Liver (tissue), 9 donors: ENCODE results near the gene TOP1. TPM values are rescaled to one million over a fixed set of nuclear protein-coding genes. Genes with fewer than 3 reads are reported as not detected.

ENCODE experiments used
- DNase-seq: peaks from one replicate; pipeline ENCODE4 v3.0.0-alpha.2; 2017; ENCODE audit warnings: low spot score
- H3K27ac ChIP-seq, 2 donors: one replicate each; pipeline ENCODE4 v1.7.0; 2013; ENCODE audit warnings: inconsistent platforms in 2 of 2, low read length in 2 of 2, control low read depth in 1 of 2, low read depth in 1 of 2, mild to moderate bottlenecking in 1 of 2
- H3K27me3 ChIP-seq, 4 donors: one replicate each; pipeline versions ENCODE4 v1.6.1 to v1.7.0; 2013; ENCODE audit warnings: low read length in 3 of 4, inconsistent platforms in 1 of 4, mild to moderate bottlenecking in 1 of 4, moderate library complexity in 1 of 4; ENCODE audit not compliant: control insufficient read depth in 4 of 4, insufficient read depth in 4 of 4
- H3K36me3 ChIP-seq, 4 donors: one replicate each; pipeline versions ENCODE4 v1.6.1 to v1.7.0; 2013; ENCODE audit warnings: low read length in 3 of 4, mild to moderate bottlenecking in 3 of 4, low read depth in 1 of 4, moderate library complexity in 1 of 4; ENCODE audit not compliant: control insufficient read depth in 4 of 4, insufficient read depth in 3 of 4
- H3K4me1 ChIP-seq, 4 donors: one replicate each; pipeline versions ENCODE4 v1.6.1 to v1.7.0; 2013; ENCODE audit warnings: low read length in 3 of 4, mild to moderate bottlenecking in 3 of 4, moderate library complexity in 1 of 4; ENCODE audit not compliant: control insufficient read depth in 4 of 4, insufficient read depth in 4 of 4
- H3K4me3 ChIP-seq, 3 donors: one replicate each; pipeline versions ENCODE4 v1.6.1 to v1.7.0; 2013; ENCODE audit warnings: low read length in 3 of 3, control low read depth in 1 of 3, low read depth in 1 of 3, mild to moderate bottlenecking in 1 of 3
- H3K9ac ChIP-seq, 2 donors: one replicate each; pipeline ENCODE4 v1.7.0; 2013; ENCODE audit warnings: low read length in 2 of 2, mild to moderate bottlenecking in 2 of 2, moderate library complexity in 2 of 2, control low read depth in 1 of 2, low read depth in 1 of 2
- H3K9me3 ChIP-seq, 4 donors: one replicate each; pipeline versions ENCODE4 v1.6.1 to v1.7.0; 2013; ENCODE audit warnings: low read length in 3 of 4; ENCODE audit not compliant: control insufficient read depth in 4 of 4
- EGR1 ChIP-seq, 2 donors: IDR thresholded peaks; 2 replicates each; pipeline ENCODE4 v1.6.1; 2016 to 2018; ENCODE audit warnings: antibody characterized with exemption in 2 of 2, low read depth in 2 of 2
- FOXA2 ChIP-seq: IDR thresholded peaks from 2 replicates; pipeline ENCODE4 v1.6.1; 2016; ENCODE audit warnings: antibody characterized with exemption
- GABPA ChIP-seq, 2 donors: IDR thresholded peaks in 1 of 2; conservative IDR thresholded peaks in 1 of 2; 2 replicates each; pipeline ENCODE4 v1.6.1; 2016; ENCODE audit warnings: antibody characterized with exemption in 2 of 2, mild to moderate bottlenecking in 1 of 2, moderate library complexity in 1 of 2
- HNF4G ChIP-seq: IDR thresholded peaks from 2 replicates; pipeline ENCODE4 v1.6.1; 2016; ENCODE audit warnings: antibody characterized with exemption
- JUND ChIP-seq, 2 donors: IDR thresholded peaks; 2 replicates each; pipeline ENCODE4 v1.6.1; 2016; ENCODE audit warnings: antibody characterized with exemption in 2 of 2
- NR2F2 ChIP-seq: IDR thresholded peaks from 2 replicates; pipeline ENCODE4 v1.6.1; 2016; ENCODE audit warnings: antibody characterized with exemption
- RAD21 ChIP-seq, 2 donors: IDR thresholded peaks; 2 replicates each; pipeline ENCODE4 v1.6.1; 2016; ENCODE audit warnings: antibody characterized with exemption in 2 of 2, mild to moderate bottlenecking in 2 of 2
- TAF1 ChIP-seq: conservative IDR thresholded peaks from 2 replicates; pipeline ENCODE4 v1.6.1; 2016; ENCODE audit warnings: antibody characterized with exemption, mild to moderate bottlenecking
- WGBS: extraction: QIAGEN DNeasy Blood & Tissue Kit; methylation state at CpG from one replicate; pipeline ENCODE4 v1.1.7; 2013; 5-methylcytosine and 5-hydroxymethylcytosine counted together
- polyA plus RNA-seq, 2 donors: library from polyadenylated mRNA; stranded (reverse) in 1 of 2; unstranded in 1 of 2; fragments of 200-250 nt in 1 of 2; fragments of >200 nt in 1 of 2; fragmentation: Nextera tagmentation in 1 of 2; extraction: Ambion mirVana in 1 of 2; gene quantifications; one replicate each; pipeline versions ENCODE4 v1.2.1 to v1.2.3, GENCODE V29; 2013 to 2015
- total RNA-seq, 2 donors: library from RNA; depleted of rRNA; stranded (reverse); fragments of >200 nt; gene quantifications; one replicate each; pipeline ENCODE4 v1.2.3, GENCODE V29; 2014
- TF ChIP-seq, protein P1 (sequence below): fragments of 150-350 bp; IDR thresholded peaks from 2 replicates; pipeline ENCODE4 v1.5.1; 2017; ENCODE audit warnings: improper control_type of control experiment, low read depth, low read length; ENCODE audit not compliant: missing input control
- TF ChIP-seq, protein P2 (sequence below): IDR thresholded peaks from 2 replicates; pipeline ENCODE4 v1.6.1; 2016; ENCODE audit warnings: antibody characterized with exemption, mild to moderate bottlenecking
- TF ChIP-seq, protein P3 (sequence below): IDR thresholded peaks from 2 replicates; pipeline ENCODE4 v1.6.1; 2016; ENCODE audit warnings: antibody characterized with exemption
- donor health status: healthy.
- donor health status: healthy.
- donor health status: healthy.
- donor health status: healthy.
- donor health status: healthy.

The TOP1 gene
- total and polyA plus RNA-seq, 4 donors = 13.7 to 62.1 (median 19.4) TPM

DNA sequence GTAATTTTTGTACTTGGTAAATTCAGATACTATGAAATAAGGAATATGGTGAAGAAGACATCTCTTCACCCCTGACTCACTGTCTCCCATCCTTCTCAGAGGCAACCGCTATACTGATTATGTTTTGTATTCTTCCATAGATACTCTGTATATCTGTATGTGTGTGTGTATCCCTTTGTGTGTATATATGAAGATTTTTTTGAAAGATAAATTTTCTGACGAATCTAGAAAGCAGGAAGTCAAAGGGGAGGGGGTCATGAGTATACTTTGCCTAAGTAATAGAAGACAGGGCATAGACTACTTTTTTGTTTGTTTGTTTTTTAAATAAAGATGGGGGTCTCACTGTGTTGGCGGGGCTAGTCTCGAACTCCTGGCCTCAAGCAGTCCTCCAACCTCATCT is 48.2 kb downstream of the TOP1 start:
- Histone ChIP-seq H3K4me3 (no peak overlapping the region), H3K4me1 (peaks cover 2 to 5% (median 4%) of the 10 kb centered on the region in 4 donors), H3K9me3 (no peaks in the 10 kb centered on the region), H3K36me3 (peaks cover 4 to 25% (median 19%) of the 10 kb centered on the region in 4 donors), H3K27ac (no peak overlapping the region), H3K9ac (no peak overlapping the region), H3K27me3 (no peaks in the 10 kb centered on the region)
- TF ChIP-seq, protein P1, sequence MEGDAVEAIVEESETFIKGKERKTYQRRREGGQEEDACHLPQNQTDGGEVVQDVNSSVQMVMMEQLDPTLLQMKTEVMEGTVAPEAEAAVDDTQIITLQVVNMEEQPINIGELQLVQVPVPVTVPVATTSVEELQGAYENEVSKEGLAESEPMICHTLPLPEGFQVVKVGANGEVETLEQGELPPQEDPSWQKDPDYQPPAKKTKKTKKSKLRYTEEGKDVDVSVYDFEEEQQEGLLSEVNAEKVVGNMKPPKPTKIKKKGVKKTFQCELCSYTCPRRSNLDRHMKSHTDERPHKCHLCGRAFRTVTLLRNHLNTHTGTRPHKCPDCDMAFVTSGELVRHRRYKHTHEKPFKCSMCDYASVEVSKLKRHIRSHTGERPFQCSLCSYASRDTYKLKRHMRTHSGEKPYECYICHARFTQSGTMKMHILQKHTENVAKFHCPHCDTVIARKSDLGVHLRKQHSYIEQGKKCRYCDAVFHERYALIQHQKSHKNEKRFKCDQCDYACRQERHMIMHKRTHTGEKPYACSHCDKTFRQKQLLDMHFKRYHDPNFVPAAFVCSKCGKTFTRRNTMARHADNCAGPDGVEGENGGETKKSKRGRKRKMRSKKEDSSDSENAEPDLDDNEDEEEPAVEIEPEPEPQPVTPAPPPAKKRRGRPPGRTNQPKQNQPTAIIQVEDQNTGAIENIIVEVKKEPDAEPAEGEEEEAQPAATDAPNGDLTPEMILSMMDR = no peak
- DNase-seq = no peak
- 89% methylated on average over 4 of the region's 4 CpGs for WGBS

DNA sequence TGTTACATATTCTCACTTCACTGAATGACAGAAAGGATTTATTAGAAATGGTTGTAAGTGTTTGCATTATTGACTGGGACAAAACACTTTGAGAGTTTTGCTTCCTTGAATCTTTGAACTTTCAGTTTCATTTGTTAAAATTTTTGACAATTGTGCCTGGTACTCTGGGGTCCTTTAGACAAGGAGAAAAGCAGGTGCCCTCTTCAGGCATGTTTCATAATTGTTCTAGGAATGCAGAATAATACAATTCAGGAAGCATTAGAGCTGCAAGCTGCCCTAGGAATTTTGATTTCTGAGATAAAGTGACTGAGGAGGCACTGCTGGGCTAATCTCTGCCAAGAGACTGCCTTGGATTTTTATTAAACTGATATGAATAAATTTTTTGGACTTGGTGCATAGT is 49.7 kb downstream of the TOP1 start:
- H3K27ac ChIP-seq = no peak overlapping the region
- DNase-seq = no peak
- H3K4me3 ChIP-seq = no peak overlapping the region
- no peaks in the 10 kb centered on the region for H3K27me3 ChIP-seq
- H3K9ac ChIP-seq = no peak overlapping the region
- no peaks in the 10 kb centered on the region for H3K9me3 ChIP-seq
- H3K4me1 ChIP-seq = peaks cover 0 to 5% (median 2%) of the 10 kb centered on the region in 4 donors
- TF ChIP-seq, protein P2, sequence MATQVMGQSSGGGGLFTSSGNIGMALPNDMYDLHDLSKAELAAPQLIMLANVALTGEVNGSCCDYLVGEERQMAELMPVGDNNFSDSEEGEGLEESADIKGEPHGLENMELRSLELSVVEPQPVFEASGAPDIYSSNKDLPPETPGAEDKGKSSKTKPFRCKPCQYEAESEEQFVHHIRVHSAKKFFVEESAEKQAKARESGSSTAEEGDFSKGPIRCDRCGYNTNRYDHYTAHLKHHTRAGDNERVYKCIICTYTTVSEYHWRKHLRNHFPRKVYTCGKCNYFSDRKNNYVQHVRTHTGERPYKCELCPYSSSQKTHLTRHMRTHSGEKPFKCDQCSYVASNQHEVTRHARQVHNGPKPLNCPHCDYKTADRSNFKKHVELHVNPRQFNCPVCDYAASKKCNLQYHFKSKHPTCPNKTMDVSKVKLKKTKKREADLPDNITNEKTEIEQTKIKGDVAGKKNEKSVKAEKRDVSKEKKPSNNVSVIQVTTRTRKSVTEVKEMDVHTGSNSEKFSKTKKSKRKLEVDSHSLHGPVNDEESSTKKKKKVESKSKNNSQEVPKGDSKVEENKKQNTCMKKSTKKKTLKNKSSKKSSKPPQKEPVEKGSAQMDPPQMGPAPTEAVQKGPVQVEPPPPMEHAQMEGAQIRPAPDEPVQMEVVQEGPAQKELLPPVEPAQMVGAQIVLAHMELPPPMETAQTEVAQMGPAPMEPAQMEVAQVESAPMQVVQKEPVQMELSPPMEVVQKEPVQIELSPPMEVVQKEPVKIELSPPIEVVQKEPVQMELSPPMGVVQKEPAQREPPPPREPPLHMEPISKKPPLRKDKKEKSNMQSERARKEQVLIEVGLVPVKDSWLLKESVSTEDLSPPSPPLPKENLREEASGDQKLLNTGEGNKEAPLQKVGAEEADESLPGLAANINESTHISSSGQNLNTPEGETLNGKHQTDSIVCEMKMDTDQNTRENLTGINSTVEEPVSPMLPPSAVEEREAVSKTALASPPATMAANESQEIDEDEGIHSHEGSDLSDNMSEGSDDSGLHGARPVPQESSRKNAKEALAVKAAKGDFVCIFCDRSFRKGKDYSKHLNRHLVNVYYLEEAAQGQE = no peak
- no peak for TF ChIP-seq JUND (IDR thresholded peaks at IDR 0.05)
- peak; percentile 28 for TF ChIP-seq NR2F2
- no peak for TF ChIP-seq TAF1
- TF ChIP-seq, protein P3, sequence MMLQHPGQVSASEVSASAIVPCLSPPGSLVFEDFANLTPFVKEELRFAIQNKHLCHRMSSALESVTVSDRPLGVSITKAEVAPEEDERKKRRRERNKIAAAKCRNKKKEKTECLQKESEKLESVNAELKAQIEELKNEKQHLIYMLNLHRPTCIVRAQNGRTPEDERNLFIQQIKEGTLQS = no peak
- TF ChIP-seq GABPA (IDR thresholded peaks at IDR 0.05 in 1 of 2, conservative IDR thresholded peaks at IDR 0.05 in 1 of 2) = no peak
- TF ChIP-seq EGR1 (IDR thresholded peaks at IDR 0.05; ENCODE audit: low read depth in 2 of 2) = no peak
- no peak for TF ChIP-seq FOXA2
- no peak for TF ChIP-seq HNF4G
- TF ChIP-seq RAD21 (IDR thresholded peaks at IDR 0.05) = peak; percentile 75 to 83
- TF ChIP-seq, protein P1 = peak; percentile 49
- H3K36me3 ChIP-seq = peaks cover 3 to 30% (median 28%) of the 10 kb centered on the region in 4 donors
